Endothelial cell of umbilical vein (primary cell): ENCODE measurements around the gene KCNJ12.
"Not testable (repeated sequence)": the region's sequence is repeated elsewhere in the genome, so short reads cannot be mapped to it uniquely, and the experiment has no call there.

Source experiments
- POLR2A ChIP-seq: IDR thresholded peaks from 2 replicates; pipeline ENCODE4 v1.6.1; 2012; ENCODE audit warnings: low read depth, mild to moderate bottlenecking, control low read depth, low read length
- TF ChIP-seq, protein P1 (sequence below): IDR thresholded peaks from 2 replicates; pipeline ENCODE4 v1.6.1; 2011; ENCODE audit not compliant: insufficient read depth, insufficient read length

GRCh38 chr17:21346107-21346506, 30.1 kb upstream of the KCNJ12 start:
- not testable (repeated sequence) for TF ChIP-seq POLR2A
- TF ChIP-seq, protein P1, sequence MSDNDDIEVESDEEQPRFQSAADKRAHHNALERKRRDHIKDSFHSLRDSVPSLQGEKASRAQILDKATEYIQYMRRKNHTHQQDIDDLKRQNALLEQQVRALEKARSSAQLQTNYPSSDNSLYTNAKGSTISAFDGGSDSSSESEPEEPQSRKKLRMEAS: not testable (repeated sequence)
